ENCODE results near the gene MAP3K7CL. TPM values are rescaled to one million over a fixed set of nuclear protein-coding genes. Genes with fewer than 3 reads are reported as not detected.

The MAP3K7CL gene
- total and polyA plus RNA-seq, 4 donors: 1.4 to 3.5 (median 3.1) TPM

DNA sequence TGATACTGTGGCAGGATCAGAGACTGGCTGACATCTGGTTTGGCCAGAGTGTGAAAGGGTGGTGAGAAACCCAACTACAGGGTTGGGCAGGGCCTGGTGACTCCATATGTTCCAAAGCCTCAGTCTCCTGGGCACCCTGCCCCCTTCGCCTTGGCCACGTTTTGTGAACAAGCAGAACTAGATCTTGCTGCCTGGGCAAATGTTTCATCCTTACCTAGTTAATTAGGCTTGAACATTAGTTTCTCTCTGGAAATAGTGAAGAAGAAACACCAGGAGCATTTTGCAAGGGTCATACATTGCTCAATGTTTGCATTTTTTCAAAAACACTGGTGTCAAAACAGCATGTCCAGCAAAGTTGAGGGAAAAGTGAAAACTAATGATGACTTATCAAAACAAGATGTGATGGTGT lies 60.5 kb downstream of the MAP3K7CL start:
- TF ChIP-seq JUND (IDR thresholded peaks at IDR 0.05) (peak; percentile 70 to 80), HNF4A (conservative IDR thresholded peaks at IDR 0.05) (peak; percentile 48 to 72), FOXA2 (IDR thresholded peaks at IDR 0.05) (no peak), YY1 (IDR thresholded peaks at IDR 0.05) (peak; percentile 80), EGR1 (IDR thresholded peaks at IDR 0.05; ENCODE audit: low read depth in 2 of 2) (peak in 1 of 2 donors; percentile 46), HNF4G (IDR thresholded peaks at IDR 0.05) (no peak), NR2F2 (IDR thresholded peaks at IDR 0.05) (no peak), RAD21 (IDR thresholded peaks at IDR 0.05) (peak; percentile 48 to 55), SP1 (IDR thresholded peaks at IDR 0.05) (peak; percentile 57), RXRA (IDR thresholded peaks at IDR 0.05) (peak; percentile 58 to 82), TAF1 (conservative IDR thresholded peaks at IDR 0.05) (no peak), FOXA1 (IDR thresholded peaks at IDR 0.05) (no peak), GABPA (IDR thresholded peaks at IDR 0.05 in 1 of 2, conservative IDR thresholded peaks at IDR 0.05 in 1 of 2) (peak in 1 of 2 donors; percentile 23)
- TF ChIP-seq, protein P1, sequence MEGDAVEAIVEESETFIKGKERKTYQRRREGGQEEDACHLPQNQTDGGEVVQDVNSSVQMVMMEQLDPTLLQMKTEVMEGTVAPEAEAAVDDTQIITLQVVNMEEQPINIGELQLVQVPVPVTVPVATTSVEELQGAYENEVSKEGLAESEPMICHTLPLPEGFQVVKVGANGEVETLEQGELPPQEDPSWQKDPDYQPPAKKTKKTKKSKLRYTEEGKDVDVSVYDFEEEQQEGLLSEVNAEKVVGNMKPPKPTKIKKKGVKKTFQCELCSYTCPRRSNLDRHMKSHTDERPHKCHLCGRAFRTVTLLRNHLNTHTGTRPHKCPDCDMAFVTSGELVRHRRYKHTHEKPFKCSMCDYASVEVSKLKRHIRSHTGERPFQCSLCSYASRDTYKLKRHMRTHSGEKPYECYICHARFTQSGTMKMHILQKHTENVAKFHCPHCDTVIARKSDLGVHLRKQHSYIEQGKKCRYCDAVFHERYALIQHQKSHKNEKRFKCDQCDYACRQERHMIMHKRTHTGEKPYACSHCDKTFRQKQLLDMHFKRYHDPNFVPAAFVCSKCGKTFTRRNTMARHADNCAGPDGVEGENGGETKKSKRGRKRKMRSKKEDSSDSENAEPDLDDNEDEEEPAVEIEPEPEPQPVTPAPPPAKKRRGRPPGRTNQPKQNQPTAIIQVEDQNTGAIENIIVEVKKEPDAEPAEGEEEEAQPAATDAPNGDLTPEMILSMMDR (IDR thresholded peaks at IDR 0.05; ENCODE audit: low read depth, low read length, missing input control): no peak
- TF ChIP-seq, protein P2, sequence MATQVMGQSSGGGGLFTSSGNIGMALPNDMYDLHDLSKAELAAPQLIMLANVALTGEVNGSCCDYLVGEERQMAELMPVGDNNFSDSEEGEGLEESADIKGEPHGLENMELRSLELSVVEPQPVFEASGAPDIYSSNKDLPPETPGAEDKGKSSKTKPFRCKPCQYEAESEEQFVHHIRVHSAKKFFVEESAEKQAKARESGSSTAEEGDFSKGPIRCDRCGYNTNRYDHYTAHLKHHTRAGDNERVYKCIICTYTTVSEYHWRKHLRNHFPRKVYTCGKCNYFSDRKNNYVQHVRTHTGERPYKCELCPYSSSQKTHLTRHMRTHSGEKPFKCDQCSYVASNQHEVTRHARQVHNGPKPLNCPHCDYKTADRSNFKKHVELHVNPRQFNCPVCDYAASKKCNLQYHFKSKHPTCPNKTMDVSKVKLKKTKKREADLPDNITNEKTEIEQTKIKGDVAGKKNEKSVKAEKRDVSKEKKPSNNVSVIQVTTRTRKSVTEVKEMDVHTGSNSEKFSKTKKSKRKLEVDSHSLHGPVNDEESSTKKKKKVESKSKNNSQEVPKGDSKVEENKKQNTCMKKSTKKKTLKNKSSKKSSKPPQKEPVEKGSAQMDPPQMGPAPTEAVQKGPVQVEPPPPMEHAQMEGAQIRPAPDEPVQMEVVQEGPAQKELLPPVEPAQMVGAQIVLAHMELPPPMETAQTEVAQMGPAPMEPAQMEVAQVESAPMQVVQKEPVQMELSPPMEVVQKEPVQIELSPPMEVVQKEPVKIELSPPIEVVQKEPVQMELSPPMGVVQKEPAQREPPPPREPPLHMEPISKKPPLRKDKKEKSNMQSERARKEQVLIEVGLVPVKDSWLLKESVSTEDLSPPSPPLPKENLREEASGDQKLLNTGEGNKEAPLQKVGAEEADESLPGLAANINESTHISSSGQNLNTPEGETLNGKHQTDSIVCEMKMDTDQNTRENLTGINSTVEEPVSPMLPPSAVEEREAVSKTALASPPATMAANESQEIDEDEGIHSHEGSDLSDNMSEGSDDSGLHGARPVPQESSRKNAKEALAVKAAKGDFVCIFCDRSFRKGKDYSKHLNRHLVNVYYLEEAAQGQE (IDR thresholded peaks at IDR 0.05): peak; percentile 71
- TF ChIP-seq, protein P3, sequence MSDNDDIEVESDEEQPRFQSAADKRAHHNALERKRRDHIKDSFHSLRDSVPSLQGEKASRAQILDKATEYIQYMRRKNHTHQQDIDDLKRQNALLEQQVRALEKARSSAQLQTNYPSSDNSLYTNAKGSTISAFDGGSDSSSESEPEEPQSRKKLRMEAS (IDR thresholded peaks at IDR 0.05): peak; percentile 75
- TF ChIP-seq, protein P4, sequence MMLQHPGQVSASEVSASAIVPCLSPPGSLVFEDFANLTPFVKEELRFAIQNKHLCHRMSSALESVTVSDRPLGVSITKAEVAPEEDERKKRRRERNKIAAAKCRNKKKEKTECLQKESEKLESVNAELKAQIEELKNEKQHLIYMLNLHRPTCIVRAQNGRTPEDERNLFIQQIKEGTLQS (IDR thresholded peaks at IDR 0.05): no peak
- TF ChIP-seq, protein P5, sequence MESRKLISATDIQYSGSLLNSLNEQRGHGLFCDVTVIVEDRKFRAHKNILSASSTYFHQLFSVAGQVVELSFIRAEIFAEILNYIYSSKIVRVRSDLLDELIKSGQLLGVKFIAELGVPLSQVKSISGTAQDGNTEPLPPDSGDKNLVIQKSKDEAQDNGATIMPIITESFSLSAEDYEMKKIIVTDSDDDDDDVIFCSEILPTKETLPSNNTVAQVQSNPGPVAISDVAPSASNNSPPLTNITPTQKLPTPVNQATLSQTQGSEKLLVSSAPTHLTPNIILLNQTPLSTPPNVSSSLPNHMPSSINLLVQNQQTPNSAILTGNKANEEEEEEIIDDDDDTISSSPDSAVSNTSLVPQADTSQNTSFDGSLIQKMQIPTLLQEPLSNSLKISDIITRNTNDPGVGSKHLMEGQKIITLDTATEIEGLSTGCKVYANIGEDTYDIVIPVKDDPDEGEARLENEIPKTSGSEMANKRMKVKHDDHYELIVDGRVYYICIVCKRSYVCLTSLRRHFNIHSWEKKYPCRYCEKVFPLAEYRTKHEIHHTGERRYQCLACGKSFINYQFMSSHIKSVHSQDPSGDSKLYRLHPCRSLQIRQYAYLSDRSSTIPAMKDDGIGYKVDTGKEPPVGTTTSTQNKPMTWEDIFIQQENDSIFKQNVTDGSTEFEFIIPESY (IDR thresholded peaks at IDR 0.05): peak; percentile 47
- peaks cover 13 to 70% (median 31%) of the 10 kb centered on the region in 4 donors for H3K4me1 ChIP-seq (ENCODE audit: control insufficient read depth in 4 of 4, insufficient read depth in 4 of 4, low read length in 3 of 4)
- H3K36me3 ChIP-seq (ENCODE audit: control insufficient read depth in 4 of 4, insufficient read depth in 3 of 4, low read depth in 1 of 4, low read length in 3 of 4): no peaks in the 10 kb centered on the region
- H3K9ac ChIP-seq (ENCODE audit: low read depth in 1 of 2, low read length in 2 of 2): no peak overlapping the region
- WGBS: 42% methylated on average over 2 of the region's 2 CpGs
- no peak overlapping the region for H3K4me3 ChIP-seq (ENCODE audit: low read depth in 1 of 3, low read length in 3 of 3)
- H3K9me3 ChIP-seq (ENCODE audit: control insufficient read depth in 4 of 4, low read length in 3 of 4): no peaks in the 10 kb centered on the region
- H3K27me3 ChIP-seq (ENCODE audit: control insufficient read depth in 4 of 4, insufficient read depth in 4 of 4, low read length in 3 of 4): no peaks in the 10 kb centered on the region
- peak overlapping the region; percentile 69 to 87 for H3K27ac ChIP-seq (ENCODE audit: low read depth in 1 of 2, low read length in 2 of 2)
- no peak for DNase-seq (ENCODE audit: low spot score)
